GM18505 (cell line): ENCODE results near the gene FAM32A.
A peak's percentile ranks its signal among the peaks of the same experiment; 100 is the strongest.

ENCODE experiments used
- ATAC-seq: cut with Tn5 transposase; IDR thresholded peaks from one replicate; pipeline ENCODE4 v1.9.1; 2021; ENCODE audit not compliant: unreplicated experiment
- POLR2A ChIP-seq: IDR thresholded peaks from 4 replicates; pipeline ENCODE4 v1.6.1; 2011; ENCODE audit warnings: borderline replicate concordance; ENCODE audit not compliant: insufficient read depth, insufficient read length; ENCODE audit errors: extremely low read depth

Gene FAM32A

GRCh38 chr19:16185123-16185767, at the start of gene FAM32A:
TSS of gene FAM32A (plus strand) at chr19:16185410. CDS start at chr19:16185443, 33 bp downstream.
- peak; percentile 78 for TF ChIP-seq POLR2A
- ATAC-seq = peak; percentile 78

GRCh38 chr19:16135430-16136127, 49.6 kb upstream of the FAM32A start:
- no peak for ATAC-seq
- no peak for TF ChIP-seq POLR2A

- TF ChIP-seq POLR2A = no peak
- no peak for ATAC-seq
These were observed 48.8 kb upstream of the FAM32A start for GRCh38 chr19:16136185-16136999.

- ATAC-seq = no peak
- TF ChIP-seq POLR2A = no peak
These were observed 45.5 kb upstream of the FAM32A start for GRCh38 chr19:16139752-16140151.

GRCh38 chr19:16141043-16141442, 44.2 kb upstream of the FAM32A start:
- no peak for ATAC-seq
- peak; percentile 14 for TF ChIP-seq POLR2A

- ATAC-seq = no peak
- TF ChIP-seq POLR2A = no peak
These were observed 43.1 kb upstream of the FAM32A start for GRCh38 chr19:16142032-16142580.

GRCh38 chr19:16143399-16144215, 41.6 kb upstream of the FAM32A start, which contains the start of gene HSH2D:
TSS of gene HSH2D (plus strand) at chr19:16143685. CDS start at chr19:16148751, 5,066 bp downstream.
- peak; percentile 90 for TF ChIP-seq POLR2A
- peak; percentile 64 for ATAC-seq

- no peak for ATAC-seq
- no peak for TF ChIP-seq POLR2A
These were observed 41.0 kb upstream of the FAM32A start for GRCh38 chr19:16144216-16144581.

- no peak for TF ChIP-seq POLR2A
- ATAC-seq = no peak
These were observed 39.1 kb upstream of the FAM32A start for GRCh38 chr19:16146112-16146511.

- ATAC-seq = no peak
- TF ChIP-seq POLR2A = no peak
These were observed 36.6 kb upstream of the FAM32A start for GRCh38 chr19:16148443-16149229.

GRCh38 chr19:16153582-16154336, 31.5 kb upstream of the FAM32A start:
- peak; percentile 10 for TF ChIP-seq POLR2A
- ATAC-seq = no peak
